Chondrocyte (in vitro differentiated cells): Measurements from ENCODE around the gene HSPA4L. TPM values are rescaled to one million over a fixed set of nuclear protein-coding genes. Genes with fewer than 3 reads are reported as not detected.

Experiments used
- DNase-seq: peaks from one replicate; pipeline ENCODE4 v3.0.0; 2021; ENCODE audit warnings: mixed read lengths, low spot score
- H3K27ac Mint-ChIP-seq: one replicate; pipeline ENCODE4 v1.8.0; 2021; ENCODE audit warnings: mild to moderate bottlenecking, moderate library complexity, mixed read lengths; ENCODE audit not compliant: unreplicated experiment
- H3K27me3 Mint-ChIP-seq: 2 replicates; pipeline ENCODE4 v1.8.0; 2021; ENCODE audit warnings: low read depth, mixed read lengths
- H3K36me3 Mint-ChIP-seq: 2 replicates; pipeline ENCODE4 v1.8.0; 2021; ENCODE audit warnings: low read depth, mixed read lengths
- H3K4me1 Mint-ChIP-seq: 2 replicates; pipeline ENCODE4 v1.8.0; 2021; ENCODE audit warnings: low read depth, mild to moderate bottlenecking, mixed read lengths
- H3K4me3 Mint-ChIP-seq: one replicate; pipeline ENCODE4 v1.8.0; 2021; ENCODE audit warnings: mild to moderate bottlenecking, moderate library complexity, mixed read lengths; ENCODE audit not compliant: unreplicated experiment
- H3K9me3 Mint-ChIP-seq: 2 replicates; pipeline ENCODE4 v1.8.0; 2021; ENCODE audit warnings: low read depth, mixed read lengths
- total RNA-seq: library from RNA; stranded (reverse); gene quantifications from 3 replicates; pipeline ENCODE4 v1.2.1, GENCODE V29; 2021
- TF ChIP-seq, protein P1 (sequence below): fragments of 200-600 bp; sonication (generic); IDR thresholded peaks from 2 replicates; pipeline ENCODE4 v1.5.0; 2021; ENCODE audit warnings: antibody characterized with exemption, mild to moderate bottlenecking, moderate library complexity

The HSPA4L gene
- total RNA-seq, 1 donor from 2014 or later, result 4.0 TPM

DNA sequence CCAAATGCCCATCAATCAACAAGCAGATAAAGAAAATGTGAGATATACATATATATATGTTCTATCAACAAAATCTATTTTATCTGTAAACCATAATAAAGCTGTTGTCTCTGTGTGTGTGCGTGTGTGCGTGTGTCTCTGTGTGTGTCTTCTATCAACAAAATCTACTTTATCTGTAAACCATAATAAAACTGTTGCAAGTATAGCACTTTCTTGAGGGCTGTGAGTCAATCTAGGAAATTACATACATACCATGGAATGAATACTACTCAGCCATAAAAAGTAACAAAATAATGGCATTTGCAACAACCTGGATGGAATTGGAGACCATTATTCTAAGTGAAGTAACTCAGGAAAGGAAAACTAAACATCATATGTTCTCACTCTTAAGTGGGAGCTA, 86.1 kb downstream of the HSPA4L start:
- Mint-ChIP-seq H3K27me3 (no peaks in the 10 kb centered on the region), H3K27ac (no peak overlapping the region), H3K36me3 (no peaks in the 10 kb centered on the region), H3K4me1 (peaks cover 23% of the 10 kb centered on the region), H3K9me3 (peaks cover 6% of the 10 kb centered on the region), H3K4me3 (no peak overlapping the region)
- no peak for DNase-seq
- TF ChIP-seq, protein P1, sequence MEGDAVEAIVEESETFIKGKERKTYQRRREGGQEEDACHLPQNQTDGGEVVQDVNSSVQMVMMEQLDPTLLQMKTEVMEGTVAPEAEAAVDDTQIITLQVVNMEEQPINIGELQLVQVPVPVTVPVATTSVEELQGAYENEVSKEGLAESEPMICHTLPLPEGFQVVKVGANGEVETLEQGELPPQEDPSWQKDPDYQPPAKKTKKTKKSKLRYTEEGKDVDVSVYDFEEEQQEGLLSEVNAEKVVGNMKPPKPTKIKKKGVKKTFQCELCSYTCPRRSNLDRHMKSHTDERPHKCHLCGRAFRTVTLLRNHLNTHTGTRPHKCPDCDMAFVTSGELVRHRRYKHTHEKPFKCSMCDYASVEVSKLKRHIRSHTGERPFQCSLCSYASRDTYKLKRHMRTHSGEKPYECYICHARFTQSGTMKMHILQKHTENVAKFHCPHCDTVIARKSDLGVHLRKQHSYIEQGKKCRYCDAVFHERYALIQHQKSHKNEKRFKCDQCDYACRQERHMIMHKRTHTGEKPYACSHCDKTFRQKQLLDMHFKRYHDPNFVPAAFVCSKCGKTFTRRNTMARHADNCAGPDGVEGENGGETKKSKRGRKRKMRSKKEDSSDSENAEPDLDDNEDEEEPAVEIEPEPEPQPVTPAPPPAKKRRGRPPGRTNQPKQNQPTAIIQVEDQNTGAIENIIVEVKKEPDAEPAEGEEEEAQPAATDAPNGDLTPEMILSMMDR, result no peak

DNA sequence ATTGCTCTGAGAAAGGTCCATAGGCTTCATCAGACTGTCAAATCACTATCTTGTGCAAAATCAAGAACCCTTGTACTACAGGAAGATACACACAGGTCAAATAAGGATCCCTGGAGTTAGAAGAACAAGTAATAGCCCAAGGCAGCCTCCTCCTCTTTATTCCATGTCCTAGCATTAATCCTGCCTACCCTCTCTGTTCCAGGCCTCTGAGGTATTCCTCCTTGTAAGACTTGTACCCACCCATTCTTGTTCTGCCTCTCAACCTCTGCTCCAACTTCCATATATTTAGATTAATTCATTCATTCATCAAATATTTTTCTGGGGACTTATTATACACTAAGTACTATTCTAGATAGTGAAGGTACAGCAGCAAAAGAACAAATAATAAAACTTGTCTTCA, 88.2 kb downstream of the HSPA4L start:
- Mint-ChIP-seq H3K27me3 (no peaks in the 10 kb centered on the region), H3K4me3 (peak overlapping the region; percentile 39), H3K36me3 (no peaks in the 10 kb centered on the region), H3K4me1 (peaks cover 23% of the 10 kb centered on the region), H3K9me3 (peaks cover 4% of the 10 kb centered on the region), H3K27ac (peak overlapping the region; percentile 76)
- no peak for DNase-seq
- TF ChIP-seq, protein P1, result no peak

DNA sequence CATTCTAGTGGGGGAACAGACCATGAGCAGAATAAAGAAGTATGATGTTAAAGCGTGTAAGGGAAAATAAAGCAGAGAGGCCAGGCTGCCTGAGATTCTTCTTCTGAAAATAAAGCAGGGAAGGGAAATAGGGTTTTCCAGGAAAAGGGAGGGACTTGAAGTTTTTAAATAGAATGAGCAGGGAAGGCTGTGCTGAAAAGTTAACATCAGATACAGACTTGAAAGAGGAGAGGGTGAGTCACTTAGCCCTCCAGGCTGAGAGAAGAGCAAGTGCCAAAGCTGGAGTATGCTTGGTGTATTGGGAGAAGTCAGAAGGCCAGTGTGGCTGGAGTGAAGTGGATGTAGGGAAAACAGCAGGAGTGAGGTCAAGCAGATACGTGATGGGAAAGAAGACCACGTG, 88.6 kb downstream of the HSPA4L start:
- Mint-ChIP-seq H3K27me3 (no peaks in the 10 kb centered on the region), H3K27ac (peak overlapping the region; percentile 76), H3K36me3 (no peaks in the 10 kb centered on the region), H3K4me3 (peak overlapping the region; percentile 39), H3K9me3 (peaks cover 4% of the 10 kb centered on the region), H3K4me1 (peaks cover 23% of the 10 kb centered on the region)
- TF ChIP-seq, protein P1, result no peak
- no peak for DNase-seq

DNA sequence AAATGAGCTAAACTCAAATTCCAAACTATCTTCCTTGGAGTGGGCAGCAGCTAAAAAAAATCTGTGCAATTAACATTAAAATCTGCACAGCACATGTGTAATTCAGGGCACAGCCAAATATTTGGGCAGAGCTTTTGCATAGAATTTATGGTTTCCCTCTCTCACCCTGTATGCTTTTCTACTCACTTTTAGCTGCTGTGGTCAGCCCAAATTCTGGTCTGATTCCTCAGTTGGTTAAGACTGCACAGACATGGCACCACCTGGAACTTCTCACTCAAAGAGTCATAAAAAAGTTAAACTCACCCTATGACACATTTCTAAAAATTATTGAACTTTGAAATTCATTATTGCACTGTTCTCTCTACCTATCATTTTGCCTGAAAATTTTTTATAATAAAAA, 93.7 kb downstream of the HSPA4L start:
- H3K27me3 Mint-ChIP-seq, result no peaks in the 10 kb centered on the region
- peaks cover 23% of the 10 kb centered on the region for H3K4me1 Mint-ChIP-seq
- DNase-seq, result no peak
- no peak overlapping the region for H3K4me3 Mint-ChIP-seq
- TF ChIP-seq, protein P1, result no peak
- H3K36me3 Mint-ChIP-seq, result peaks cover under 1% of the 10 kb centered on the region
- H3K27ac Mint-ChIP-seq, result no peak overlapping the region
- H3K9me3 Mint-ChIP-seq, result no peaks in the 10 kb centered on the region

DNA sequence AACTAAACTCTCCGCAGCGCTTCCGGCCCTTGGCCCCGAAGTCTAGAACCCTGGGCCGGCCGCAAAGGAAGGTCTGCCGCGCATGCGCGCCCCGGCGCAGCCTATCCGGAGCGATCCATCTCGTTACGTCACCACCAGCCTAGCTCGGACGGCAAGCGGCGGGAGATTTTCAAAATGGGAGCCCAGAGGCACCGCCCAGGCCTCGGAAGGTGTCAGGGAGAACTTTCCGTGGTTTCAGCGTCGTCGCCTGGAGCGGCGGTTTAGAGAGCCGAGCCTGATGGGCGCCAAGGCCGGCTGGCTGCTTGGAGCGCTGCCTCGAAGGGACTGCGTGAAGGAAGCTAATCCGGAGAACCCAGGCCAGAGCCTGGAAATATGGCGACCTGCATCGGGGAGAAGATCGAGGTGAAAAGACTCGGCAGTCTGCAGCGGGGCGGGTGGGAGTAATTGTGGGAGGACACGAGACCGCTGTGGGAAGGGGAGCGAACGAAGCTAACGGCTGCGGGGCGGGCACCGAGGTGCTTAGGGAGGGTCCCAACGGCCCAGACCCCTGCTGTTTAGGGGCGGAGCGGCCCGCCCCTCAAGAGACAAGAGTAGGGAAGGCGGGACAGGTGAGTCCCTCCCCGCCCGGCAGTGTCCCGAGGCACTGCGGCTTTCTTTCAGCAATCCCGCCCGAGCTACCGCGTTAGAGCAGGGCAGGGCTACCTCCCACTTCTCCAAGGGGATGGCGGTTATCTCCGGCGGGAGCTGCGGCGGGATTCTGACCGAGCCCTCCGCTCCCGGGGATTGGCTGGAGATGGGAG, 98.8 kb downstream of the HSPA4L start, which contains the start of gene PLK4:
TSS of gene PLK4 (plus strand) at position 131 of the 800 bp plus-strand sequence. CDS start at position 373, 242 bp downstream.
- peaks cover 23% of the 10 kb centered on the region for H3K4me1 Mint-ChIP-seq

More for the DNA sequence above, 98.8 kb downstream of the HSPA4L start, which contains the start of gene PLK4:
- DNase-seq, result peak; percentile 98
- Mint-ChIP-seq H3K4me3 (peak within 1 kb of the TSS; percentile 99), H3K36me3 (peaks cover 3% of the 10 kb centered on the region), H3K27ac (peak within 1 kb of the TSS; percentile 99), H3K9me3 (no peaks in the 10 kb centered on the region), H3K27me3 (no peaks in the 10 kb centered on the region)
- TF ChIP-seq, protein P1, result no peak
